ENCODE results near the gene PLEKHG4.

The PLEKHG4 gene, protein sequence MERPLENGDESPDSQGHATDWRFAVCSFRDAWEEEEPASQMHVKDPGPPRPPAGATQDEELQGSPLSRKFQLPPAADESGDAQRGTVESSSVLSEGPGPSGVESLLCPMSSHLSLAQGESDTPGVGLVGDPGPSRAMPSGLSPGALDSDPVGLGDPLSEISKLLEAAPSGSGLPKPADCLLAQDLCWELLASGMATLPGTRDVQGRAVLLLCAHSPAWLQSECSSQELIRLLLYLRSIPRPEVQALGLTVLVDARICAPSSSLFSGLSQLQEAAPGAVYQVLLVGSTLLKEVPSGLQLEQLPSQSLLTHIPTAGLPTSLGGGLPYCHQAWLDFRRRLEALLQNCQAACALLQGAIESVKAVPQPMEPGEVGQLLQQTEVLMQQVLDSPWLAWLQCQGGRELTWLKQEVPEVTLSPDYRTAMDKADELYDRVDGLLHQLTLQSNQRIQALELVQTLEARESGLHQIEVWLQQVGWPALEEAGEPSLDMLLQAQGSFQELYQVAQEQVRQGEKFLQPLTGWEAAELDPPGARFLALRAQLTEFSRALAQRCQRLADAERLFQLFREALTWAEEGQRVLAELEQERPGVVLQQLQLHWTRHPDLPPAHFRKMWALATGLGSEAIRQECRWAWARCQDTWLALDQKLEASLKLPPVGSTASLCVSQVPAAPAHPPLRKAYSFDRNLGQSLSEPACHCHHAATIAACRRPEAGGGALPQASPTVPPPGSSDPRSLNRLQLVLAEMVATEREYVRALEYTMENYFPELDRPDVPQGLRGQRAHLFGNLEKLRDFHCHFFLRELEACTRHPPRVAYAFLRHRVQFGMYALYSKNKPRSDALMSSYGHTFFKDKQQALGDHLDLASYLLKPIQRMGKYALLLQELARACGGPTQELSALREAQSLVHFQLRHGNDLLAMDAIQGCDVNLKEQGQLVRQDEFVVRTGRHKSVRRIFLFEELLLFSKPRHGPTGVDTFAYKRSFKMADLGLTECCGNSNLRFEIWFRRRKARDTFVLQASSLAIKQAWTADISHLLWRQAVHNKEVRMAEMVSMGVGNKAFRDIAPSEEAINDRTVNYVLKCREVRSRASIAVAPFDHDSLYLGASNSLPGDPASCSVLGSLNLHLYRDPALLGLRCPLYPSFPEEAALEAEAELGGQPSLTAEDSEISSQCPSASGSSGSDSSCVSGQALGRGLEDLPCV

DNA sequence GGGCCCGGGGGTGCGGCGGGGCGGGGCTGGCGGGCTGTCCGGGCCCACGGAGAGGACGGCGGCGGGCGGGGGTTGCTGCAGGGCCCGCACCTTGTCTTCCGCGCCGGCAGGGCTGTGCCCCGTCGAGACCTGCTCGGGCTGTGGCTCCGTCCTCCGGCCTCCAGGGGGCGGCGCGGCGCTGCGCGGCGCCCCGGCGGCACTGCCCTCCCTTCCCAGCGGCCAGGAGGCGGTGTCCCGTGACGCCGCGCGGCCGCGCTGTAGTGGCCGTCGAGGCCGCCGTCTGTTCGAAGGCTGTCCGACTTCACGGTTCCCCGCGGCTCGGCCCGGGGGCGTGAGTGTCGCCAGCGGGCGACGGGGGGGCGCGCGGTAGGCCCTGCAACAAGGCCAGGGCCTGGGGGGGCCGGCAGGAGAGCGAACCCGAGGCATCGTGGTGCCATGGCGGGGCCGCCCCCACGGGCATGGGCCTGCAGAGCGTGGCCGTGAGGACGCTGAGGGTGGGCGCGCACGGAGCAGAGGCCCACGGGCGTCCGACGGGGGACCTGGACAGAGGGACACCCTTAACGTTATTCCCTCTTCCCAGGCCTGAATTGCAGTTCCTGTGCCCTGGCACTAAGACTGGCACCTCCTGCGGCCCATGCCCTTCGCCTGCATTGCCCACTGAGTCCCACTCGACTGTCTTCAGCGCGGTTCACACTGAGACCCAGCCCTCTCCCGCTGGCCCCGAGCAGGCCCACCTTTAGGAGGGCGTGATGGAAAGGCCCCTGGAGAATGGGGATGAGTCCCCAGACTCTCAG, at the start of gene PLEKHG4:
Gene PLEKHG4, plus strand, starts transcription at position 237 of the 794 bp plus-strand sequence. Its CDS starts 513 bp downstream, at position 750.
- peak; percentile 72 for DNase-seq (ENCODE audit: low read depth)
- H3K4me3 ChIP-seq (ENCODE audit: low read depth, low read length): peak within 1 kb of the TSS; percentile 53
- TF ChIP-seq, protein P1, sequence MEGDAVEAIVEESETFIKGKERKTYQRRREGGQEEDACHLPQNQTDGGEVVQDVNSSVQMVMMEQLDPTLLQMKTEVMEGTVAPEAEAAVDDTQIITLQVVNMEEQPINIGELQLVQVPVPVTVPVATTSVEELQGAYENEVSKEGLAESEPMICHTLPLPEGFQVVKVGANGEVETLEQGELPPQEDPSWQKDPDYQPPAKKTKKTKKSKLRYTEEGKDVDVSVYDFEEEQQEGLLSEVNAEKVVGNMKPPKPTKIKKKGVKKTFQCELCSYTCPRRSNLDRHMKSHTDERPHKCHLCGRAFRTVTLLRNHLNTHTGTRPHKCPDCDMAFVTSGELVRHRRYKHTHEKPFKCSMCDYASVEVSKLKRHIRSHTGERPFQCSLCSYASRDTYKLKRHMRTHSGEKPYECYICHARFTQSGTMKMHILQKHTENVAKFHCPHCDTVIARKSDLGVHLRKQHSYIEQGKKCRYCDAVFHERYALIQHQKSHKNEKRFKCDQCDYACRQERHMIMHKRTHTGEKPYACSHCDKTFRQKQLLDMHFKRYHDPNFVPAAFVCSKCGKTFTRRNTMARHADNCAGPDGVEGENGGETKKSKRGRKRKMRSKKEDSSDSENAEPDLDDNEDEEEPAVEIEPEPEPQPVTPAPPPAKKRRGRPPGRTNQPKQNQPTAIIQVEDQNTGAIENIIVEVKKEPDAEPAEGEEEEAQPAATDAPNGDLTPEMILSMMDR (conservative IDR thresholded peaks at IDR 0.05; ENCODE audit: low read depth, low read length): peak; percentile 43

DNA sequence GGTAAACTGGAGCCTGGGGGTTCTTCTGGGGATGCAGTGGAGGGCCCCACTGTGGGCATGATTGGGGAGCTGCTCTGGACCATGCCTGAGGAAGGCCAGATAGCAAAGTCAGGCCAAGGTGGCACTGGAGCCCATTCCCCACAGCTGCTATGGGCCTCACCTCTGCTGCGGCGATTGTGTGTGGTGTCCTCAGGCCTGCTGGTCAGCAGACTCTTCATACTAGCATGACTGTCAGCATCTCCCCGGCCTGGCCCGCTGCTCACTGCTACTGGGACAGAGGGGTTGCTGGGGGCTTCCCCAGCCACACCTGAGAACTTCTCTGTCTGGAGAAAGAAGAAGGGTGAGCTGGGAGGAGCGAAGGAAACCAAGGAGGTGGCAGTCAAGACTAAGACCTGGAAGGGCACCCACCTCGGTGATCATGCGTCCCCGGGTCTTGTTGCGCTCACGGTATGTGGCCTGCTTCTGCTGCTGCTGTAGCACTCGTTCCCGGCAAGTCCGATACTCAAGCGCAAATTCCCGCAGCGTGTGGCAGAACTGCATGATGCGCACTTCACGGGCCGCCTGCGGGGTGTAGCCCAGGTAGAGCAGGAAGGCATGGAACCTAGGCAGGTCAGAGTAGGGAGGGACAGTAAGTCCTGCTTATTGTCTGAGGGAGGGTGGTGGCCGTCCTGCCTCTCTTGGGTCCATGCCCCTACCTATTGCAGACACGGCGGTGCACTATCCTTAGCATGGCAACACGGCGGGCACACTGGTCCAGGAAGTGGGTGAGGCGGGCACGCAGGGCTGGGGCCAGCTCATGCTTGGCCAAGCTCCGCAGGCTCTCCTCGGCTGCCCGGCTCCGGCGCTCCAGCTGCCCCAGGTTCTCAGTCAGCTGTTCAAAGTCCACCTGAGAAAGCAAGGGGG, 49.2 kb upstream of the PLEKHG4 start:
- TF ChIP-seq, protein P1 (conservative IDR thresholded peaks at IDR 0.05; ENCODE audit: low read depth, low read length): no peak
- no peak for DNase-seq (ENCODE audit: low read depth)
- no peak overlapping the region for H3K4me3 ChIP-seq (ENCODE audit: low read depth, low read length)

DNA sequence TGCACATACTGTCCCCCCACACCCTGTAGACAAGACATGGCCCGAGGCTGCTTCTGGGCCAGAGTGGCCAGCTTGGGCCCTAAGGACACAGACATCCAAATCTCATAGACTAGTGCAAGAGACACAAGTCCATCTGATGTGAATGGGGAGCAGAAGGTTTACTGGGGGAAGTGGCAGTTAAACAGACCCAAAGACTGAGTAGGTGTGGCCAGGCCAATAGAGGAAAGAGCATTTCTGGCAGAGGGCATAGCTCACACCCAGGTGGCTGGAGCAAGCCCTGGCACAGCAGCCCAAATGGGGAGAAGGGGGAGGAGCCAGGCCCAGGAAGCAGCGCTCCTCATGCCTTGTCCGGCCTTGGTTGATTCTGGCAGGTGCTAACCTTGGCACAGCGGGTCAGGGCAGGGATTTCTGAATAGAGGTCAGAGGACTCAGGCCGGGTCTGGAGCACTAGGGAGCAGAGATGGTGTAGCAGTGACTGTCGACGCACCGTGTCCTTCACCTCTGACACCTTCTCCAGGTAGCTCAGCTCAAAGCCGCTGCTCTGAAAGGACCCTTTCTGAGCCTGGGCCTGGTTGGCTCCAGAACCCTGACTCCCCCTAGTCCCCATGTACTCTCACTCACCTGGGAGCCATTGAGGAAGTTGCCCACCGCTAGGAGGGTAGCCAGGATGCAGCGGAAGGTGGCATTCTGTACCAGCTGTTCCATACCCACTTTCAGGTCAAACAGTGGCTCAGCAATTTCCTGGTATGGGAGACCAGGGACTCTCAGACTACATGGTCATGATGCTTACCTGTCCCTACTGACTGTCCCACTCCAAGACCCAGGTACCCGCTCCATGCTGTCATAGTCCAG, 48.3 kb upstream of the PLEKHG4 start:
- TF ChIP-seq, protein P1 (conservative IDR thresholded peaks at IDR 0.05; ENCODE audit: low read depth, low read length): no peak
- H3K4me3 ChIP-seq (ENCODE audit: low read depth, low read length): no peak overlapping the region
- no peak for DNase-seq (ENCODE audit: low read depth)

DNA sequence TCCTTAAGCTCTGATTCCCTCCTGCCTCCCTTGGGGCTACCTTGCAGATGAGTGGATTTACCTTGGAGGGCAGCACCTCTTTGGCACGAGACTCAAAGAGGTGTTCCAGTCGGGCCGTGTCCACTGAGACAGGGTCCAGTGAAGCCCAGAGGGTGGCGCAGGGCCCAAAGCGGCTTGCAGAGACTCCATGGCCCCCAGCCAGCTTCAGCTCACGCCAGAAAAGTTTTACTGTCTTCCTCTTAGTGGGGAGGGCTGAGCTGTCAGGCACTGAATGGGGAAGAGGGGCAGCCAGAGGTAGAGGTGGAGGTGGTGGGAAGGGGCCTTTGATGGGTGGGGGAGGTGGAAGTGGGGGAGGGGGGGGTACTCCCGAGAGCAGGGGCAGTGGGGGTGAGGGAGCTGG, 45.7 kb upstream of the PLEKHG4 start:
- TF ChIP-seq, protein P1 (conservative IDR thresholded peaks at IDR 0.05; ENCODE audit: low read depth, low read length): no peak

DNA sequence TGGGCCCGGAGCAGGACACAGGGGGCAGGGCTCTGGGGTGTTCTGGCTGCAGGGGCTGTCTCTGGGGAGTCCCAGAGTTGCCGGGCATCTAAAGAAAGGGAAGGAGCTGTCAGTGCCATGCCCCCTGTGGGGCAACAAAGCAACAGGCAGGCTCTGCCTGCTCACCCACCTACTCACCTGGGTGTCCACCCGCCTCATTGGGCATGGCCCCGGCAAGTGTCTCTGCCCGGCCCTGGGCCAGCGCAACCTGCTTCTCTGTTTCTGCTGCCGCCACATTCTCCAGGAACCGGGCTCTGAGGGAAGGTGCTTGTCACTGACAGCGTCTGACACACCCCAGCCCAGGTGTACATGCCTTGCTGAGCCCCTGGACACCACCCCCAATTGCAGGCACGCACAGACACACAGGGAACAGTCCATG, 45.1 kb upstream of the PLEKHG4 start:
- no peak for DNase-seq (ENCODE audit: low read depth)
- no peak overlapping the region for H3K4me3 ChIP-seq (ENCODE audit: low read depth, low read length)
- TF ChIP-seq, protein P1 (conservative IDR thresholded peaks at IDR 0.05; ENCODE audit: low read depth, low read length): no peak

More for the DNA sequence above, 45.7 kb upstream of the PLEKHG4 start:
- DNase-seq (ENCODE audit: low read depth): no peak
- H3K4me3 ChIP-seq (ENCODE audit: low read depth, low read length): no peak overlapping the region
